HG02623 (cell line): Measurements from ENCODE around the gene MAGI2.

Source experiments
- ATAC-seq: cut with Tn5 transposase; IDR thresholded peaks from one replicate; pipeline ENCODE4 v1.9.1; 2021; ENCODE audit warnings: moderate library complexity; ENCODE audit not compliant: unreplicated experiment

The MAGI2 gene

DNA sequence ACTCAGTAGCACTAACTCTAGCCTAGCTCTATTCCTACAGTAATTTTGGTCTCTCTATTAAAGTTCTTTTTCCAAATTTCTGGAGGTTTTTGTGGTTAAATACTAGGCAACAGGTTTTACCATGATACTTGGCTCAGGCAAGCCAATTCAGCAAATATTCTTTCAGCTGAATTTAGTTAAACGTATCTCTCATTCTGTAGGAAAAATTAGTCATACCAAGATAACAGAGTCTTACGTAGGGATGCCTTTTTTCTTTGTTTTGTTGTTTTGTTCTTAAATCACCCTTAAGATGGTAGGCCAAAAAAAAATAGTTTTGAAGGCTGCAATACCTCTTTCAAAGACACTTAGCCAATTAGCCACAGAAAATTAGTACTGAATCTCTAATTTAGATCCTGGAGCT is 180.5 kb downstream of the MAGI2 start:
- ATAC-seq = no peak

DNA sequence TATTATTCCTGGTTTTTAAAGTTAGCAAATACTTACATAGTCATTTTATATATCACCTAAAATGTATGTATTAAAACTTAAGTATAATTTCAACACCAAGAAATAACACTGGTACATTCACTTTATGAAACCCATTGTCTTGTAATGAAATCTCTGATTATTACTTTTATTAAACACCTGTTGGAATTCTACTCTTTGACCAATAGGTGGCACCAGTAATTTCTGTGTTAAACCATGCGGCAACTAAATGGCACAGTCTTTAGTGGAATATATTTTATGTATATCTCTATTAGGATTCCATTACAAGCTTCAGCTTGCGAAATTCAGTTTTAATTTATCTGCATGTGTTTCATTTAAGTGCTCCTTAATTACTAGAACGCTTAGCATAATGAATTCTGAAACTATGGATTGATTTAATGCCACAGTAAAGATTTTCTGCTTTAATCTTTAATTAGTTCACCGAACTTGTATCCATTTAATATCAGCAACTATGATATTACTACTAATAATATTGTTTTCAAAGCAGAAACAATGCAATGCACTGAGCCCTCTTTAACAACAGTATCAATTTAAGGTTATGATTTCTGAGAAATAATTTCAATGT is 181.3 kb downstream of the MAGI2 start:
- peak; percentile 68 for ATAC-seq

DNA sequence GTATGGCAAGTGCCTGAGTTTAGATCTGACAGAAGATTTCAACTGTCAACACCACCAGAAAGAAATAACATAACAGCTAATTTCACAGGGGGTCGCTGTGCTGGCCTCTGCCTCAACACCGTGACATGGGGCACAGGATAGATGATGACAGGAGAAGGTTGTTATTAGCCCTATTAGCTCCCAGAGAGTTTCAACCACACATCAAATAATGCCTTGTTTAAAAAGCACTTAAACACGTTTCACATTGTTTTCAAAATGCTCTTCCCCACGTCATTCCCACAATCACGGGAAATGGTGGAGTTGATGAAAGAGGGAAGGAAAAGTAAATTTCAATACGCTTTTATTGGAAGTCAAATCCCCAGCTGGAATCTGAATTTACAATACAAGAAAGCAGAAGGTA is 184.7 kb downstream of the MAGI2 start:
- no peak for ATAC-seq

DNA sequence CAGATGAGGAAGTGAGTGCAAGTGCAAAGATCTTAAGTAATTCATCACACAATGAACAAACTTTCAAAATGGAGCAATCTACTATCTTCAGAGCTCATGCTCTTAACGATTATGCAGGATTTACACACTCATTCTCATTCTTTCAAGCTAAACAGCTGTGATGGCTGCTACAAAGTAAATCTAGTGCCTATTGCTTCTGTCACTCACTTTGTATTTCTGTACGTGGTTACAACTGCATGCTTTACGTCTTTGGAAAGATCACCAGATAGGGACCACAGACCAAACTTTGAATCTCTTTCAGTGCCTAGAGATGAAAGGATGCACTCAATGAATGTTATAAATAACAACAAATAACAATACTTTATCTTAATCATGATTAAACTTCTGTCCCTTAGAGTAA is 194.6 kb downstream of the MAGI2 start:
- no peak for ATAC-seq

DNA sequence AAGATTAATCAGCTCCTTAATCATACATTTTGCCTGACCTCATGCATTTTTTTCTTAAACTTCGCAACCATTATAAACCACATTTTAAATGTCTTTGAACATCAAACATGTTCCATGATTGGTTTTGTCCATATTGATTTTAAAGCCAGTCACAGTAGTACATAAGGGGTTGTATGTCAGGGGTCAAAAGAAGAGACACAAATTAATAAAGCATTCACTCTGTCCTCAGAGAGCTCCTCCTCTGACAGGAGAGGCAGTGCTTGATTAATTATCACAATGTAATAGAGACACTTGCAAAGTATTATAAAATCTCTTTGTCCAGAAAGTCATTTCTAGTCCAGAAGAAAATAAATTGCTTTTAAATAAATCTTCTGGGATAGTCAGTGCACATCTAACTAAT is 195.5 kb downstream of the MAGI2 start:
- ATAC-seq = no peak

DNA sequence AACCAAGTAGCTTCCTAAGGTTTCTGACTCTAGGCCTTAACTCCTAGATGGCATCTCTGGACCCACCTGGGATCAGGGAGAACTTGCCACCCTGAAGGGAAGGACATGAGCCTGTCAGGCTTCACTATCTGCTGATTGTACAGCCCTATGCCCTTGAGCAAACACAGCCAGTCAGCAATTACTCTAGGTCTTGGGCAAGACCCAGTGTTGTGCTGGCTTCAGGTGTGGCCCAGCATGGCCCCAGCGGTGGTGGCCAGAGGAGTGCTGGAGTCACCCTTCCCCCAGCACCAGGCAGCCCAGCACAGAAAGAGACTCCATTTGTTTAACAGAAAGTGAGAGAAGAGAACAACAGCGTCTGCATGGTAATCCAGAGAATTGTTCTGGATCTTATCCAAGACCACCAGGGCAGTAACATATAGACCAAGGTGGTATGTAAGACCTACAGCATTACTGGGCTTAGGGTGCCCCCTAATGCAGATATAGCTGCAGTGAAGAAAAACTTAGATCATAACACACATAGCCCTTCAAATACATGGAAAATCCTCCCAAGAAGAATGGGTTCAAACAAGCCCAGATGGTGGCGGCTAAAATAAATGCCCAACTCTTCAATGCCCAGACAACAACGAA is 207.7 kb downstream of the MAGI2 start:
- no peak for ATAC-seq

- ATAC-seq = no peak
Measured at GRCh38 chr7:79244482-79244881, 209.0 kb downstream of the MAGI2 start.

- no peak for ATAC-seq
Measured at GRCh38 chr7:79241288-79242060, 212.0 kb downstream of the MAGI2 start.

DNA sequence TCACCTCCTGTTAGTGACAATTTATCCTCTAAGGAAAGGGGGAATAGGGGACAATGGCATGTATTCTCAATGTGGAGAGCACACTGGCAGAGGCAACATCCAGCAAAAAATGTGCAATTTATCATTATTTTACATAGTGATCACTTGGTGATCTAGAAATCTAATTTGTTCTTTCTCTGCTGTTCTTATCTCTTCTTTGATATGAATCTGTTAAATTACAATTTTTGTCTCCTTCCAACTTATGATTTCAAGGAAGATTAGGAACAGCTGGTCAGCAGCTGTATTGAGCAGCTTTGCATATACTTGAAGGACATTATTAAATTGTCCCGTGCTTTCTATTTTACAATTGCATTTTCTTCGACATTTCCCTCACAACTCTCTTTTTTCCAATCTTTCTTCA is 213.1 kb downstream of the MAGI2 start:
- ATAC-seq = no peak

DNA sequence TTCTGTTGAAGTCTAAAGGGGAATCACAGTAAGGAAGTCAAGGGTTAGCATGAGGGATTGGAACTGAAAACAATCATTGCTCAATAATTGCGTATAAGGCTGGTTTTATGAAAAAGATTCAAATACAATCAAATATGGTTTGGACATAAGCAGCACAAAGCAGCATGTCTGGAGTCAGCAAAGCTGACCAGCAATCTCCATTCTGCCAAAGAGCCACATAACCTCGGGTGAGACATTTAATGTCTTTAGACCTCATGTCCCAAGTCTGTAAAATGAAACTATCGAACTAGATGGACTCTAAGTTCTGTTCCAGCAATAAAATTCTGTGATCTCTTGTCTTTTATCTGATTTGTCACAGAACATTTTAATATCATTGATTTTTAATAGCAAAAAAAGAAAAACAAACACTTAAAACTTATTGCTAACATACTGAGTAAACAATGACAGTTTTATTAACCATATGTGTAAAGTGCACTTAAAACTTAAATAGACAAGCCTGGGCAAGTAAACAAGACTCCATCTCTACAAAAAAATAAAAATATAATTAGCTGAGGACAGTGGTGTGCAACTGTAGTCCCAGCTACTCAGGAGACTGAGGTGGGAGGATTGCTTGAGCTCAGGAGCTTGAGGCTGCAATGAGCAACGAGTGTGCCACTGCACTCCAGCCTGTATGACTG is 217.0 kb downstream of the MAGI2 start:
- ATAC-seq = no peak

- no peak for ATAC-seq
Measured at GRCh38 chr7:79227044-79227443, 226.4 kb downstream of the MAGI2 start.

GRCh38 chr7:79221211-79221610 is 232.3 kb downstream of the MAGI2 start:
- no peak for ATAC-seq

- no peak for ATAC-seq
Measured at GRCh38 chr7:79217976-79218626, 235.4 kb downstream of the MAGI2 start.

DNA sequence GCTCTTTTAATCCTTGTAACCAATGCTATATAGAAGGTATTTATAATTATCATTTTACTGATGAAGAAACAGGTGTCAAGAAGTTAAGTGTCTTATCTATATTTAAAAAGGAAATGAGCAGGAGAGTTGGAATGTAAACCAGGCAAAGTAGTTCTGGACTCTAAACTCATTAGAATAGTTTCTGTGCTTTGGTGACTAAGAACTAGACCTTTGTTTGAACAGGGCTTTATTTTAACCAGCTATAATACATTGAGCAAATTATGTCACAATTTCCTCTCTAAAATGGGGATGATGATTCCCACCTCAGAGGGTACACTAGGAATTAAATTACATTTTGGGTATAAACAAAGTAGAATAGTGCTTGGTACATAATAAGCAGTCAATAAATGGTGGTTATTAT is 236.0 kb downstream of the MAGI2 start:
- no peak for ATAC-seq

DNA sequence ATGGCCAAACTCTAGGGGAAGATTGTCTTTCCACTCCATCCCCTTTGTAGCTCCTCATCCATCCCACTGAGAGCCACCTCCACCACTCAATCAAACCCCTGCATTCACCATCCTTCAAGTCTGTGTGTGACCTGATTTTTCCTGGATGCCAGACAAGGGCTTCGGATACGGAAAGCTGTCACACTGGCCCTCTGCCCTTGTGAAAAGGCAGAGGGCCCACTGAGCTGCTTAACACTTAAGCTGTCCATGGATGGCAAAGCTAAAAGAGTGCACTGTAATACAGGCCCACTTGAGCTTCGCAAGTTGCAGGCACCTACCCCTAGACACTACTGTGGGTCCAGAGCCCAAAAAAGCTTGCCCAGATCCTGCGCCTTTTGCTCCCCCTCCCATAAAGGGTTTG is 237.2 kb downstream of the MAGI2 start:
- ATAC-seq = no peak

DNA sequence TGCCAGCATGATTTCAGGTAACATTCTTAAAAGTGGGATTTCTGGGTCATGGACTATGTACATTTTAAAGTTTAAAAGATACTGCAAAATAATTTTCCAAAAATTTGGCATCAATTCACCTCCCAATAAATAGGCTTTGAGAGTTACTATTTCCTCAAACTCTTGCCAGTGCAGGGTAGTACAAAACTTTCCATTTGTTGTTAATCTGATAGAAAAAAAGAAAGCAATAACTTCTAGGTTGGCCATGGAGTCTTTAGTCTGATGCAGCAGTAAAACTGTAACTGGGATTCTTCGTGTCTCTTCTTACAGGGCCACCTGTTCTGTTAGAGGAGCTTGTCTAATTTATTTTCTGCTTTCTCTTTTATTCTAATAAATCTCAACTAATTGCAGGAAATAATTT is 241.1 kb downstream of the MAGI2 start:
- ATAC-seq = no peak

DNA sequence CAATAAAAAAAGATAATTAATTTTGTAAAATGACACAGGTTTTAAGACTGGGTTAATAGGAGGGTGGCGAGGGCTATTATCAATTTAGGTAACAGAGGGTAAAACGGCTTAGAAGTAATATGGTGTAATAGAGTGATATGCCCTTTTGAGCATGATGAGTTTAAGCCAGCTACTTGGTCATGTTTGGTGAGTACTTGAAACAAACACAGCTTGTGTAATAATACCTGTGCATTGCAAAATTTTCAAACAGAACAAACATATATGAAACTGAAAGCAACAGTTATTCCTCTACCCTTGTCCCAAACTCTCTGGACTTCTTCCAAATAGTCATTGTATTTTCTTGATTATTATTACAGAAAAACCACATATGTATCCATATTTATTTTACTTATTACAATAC is 241.7 kb downstream of the MAGI2 start:
- no peak for ATAC-seq

- no peak for ATAC-seq
Measured at GRCh38 chr7:79199961-79200360, 253.5 kb downstream of the MAGI2 start.

- no peak for ATAC-seq
Measured at GRCh38 chr7:79199266-79199665, 254.2 kb downstream of the MAGI2 start.

GRCh38 chr7:79185605-79186004 is 267.9 kb downstream of the MAGI2 start:
- ATAC-seq = no peak

- no peak for ATAC-seq
Measured at GRCh38 chr7:79182283-79182682, 271.2 kb downstream of the MAGI2 start.
